HTR-8/SVneo (cell line): Measurements from ENCODE around the gene CBR3.

Experiments
- DNase-seq: peaks from one replicate; pipeline ENCODE4 v3.0.0; 2011; ENCODE audit warnings: low spot score, mixed read lengths; ENCODE audit not compliant: insufficient read length
- FAIRE-seq: peaks from 2 replicates; lab custom pipeline; 2011; peaks lifted over from hg19 to GRCh38; lab: Jason Lieb, UNC

CBR3 gene

GRCh38 chr21:36175771-36176565 is 41.1 kb downstream of the CBR3 start:
- DNase-seq (no peak), FAIRE-seq (no peak)

GRCh38 chr21:36178349-36178748 is 43.5 kb downstream of the CBR3 start:
- FAIRE-seq, result no peak
- DNase-seq, result no peak

DNA sequence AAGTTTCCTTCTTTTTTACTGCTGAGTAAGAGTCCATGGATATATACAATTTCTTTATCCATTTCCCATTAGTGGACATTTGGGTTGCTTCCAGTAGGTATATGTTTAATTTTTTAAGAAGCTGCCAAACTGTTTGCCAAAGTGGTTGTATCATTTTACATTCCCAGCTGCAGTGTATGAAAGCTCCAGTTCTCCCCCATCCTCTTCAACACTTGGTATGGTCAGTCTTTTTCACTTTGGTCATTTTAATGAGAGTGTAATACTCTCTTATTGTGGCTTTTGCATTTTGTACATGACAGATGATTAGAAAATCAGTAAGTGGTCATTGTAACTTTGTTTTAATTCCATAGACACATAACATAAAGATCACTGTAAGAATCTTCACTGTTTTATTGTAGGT is 44.3 kb downstream of the CBR3 start:
- FAIRE-seq, result no peak
- DNase-seq, result no peak

- FAIRE-seq, result no peak
- no peak for DNase-seq
These were observed 46.1 kb downstream of the CBR3 start for GRCh38 chr21:36180963-36181362.

GRCh38 chr21:36183144-36183795 is 48.4 kb downstream of the CBR3 start:
- DNase-seq (no peak), FAIRE-seq (peak; percentile 68)

GRCh38 chr21:36184545-36184944 is 49.7 kb downstream of the CBR3 start:
- DNase-seq (no peak), FAIRE-seq (no peak)

DNA sequence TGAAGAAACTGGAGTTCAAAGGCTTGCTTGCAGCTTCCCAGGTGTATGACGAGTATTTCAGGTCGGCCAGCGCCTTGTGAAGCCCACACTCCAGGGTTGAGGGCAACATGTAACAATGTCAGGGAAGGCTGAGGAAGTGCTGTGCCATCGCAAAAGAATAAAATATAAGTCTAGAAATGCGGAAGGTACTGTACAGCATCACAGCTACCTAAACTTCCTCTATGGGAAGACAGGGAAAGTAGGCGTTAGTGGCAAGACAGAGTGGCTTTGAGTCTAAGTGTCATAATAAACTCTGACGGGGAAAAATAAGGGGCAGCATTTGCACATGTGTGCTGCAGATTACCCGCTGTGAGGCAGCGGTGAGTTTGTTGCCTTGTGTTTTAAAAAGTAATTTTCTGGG is 50.6 kb downstream of the CBR3 start:
- FAIRE-seq (no peak), DNase-seq (no peak)

DNA sequence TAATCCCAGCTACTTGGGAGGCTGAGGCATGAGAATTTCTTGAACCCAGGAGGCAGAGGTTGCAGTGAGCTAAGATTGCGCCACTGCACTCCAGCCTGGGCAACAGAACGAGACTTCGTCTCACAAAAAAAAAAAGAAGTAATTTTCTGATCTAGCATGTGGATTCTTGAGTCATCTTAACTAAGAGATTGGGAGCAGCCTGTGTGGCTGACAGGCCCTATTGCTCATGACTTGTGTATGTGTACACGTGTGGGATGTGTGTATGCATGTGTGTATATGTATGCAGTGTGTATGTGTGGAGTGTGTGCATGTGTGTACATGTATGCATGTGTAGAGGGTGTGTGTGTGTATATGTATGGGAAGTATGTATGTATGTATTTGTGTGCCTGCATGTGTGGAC is 51.2 kb downstream of the CBR3 start:
- FAIRE-seq (peak; percentile 66), DNase-seq (no peak)

DNA sequence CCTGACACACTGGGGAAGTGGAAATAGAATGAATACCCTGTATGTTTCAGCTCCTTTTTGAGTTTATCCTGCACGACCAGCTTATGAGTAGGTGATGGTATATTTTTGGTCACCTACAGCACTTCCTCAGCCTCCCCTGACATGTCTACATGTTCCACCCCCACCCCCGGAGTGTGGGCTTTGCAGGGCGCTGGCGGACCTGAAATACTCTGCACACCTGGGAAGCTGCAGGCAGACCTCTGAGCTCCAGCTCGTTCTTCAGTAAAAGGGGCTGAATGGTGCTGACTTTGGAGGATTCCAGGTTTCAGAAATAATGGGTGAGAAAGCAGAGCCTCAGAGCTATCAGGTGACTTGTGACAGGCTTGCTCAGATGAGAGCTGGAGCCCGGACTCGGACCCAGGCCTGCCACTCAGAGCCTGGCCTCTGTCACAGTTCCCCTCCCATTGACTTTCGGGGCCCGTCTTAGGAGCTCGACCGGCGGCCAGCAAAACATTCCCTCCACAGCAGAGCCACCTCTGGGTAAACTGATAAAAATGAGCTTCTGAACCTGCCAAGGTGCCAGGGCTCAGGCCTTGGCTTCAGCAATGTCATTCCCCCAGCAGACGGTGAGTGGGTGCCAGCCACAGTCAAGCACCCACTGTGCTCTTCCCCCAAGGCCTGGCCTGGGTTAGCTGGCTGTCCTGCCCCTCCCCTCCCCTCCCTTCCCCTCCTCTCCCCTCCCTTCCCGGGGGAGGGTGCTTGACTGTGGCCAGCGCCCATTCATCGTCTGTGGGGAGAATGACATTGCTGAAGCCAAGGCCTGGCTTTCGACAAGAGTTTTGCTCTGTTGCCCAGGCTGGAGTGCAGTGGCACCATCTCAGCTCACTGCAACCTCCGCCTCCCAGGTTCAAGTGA is 51.9 kb downstream of the CBR3 start:
- DNase-seq (no peak), FAIRE-seq (no peak)

- DNase-seq (no peak), FAIRE-seq (no peak)
These were observed 53.3 kb downstream of the CBR3 start for GRCh38 chr21:36188081-36188681.

DNA sequence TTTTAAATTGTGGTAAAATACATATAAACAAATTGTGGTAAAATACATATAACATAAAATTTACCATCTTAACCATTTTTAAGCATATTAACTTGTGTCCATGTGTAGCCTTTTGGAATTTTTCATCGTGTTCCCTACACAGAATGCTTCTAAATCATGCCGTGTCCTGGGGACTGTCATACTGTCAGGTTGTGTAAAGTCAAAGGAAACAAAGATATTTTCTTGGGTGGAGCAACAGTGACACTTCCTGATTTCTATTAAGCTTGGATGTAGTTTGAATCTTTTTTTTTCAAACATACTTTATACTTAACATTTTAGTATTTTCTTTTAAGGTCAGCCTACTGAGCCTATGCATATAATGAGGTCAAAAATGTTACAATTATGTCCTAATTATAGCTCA is 54.1 kb downstream of the CBR3 start:
- FAIRE-seq, result no peak
- no peak for DNase-seq

GRCh38 chr21:36190736-36191135 is 55.9 kb downstream of the CBR3 start:
- DNase-seq, result no peak
- no peak for FAIRE-seq

DNA sequence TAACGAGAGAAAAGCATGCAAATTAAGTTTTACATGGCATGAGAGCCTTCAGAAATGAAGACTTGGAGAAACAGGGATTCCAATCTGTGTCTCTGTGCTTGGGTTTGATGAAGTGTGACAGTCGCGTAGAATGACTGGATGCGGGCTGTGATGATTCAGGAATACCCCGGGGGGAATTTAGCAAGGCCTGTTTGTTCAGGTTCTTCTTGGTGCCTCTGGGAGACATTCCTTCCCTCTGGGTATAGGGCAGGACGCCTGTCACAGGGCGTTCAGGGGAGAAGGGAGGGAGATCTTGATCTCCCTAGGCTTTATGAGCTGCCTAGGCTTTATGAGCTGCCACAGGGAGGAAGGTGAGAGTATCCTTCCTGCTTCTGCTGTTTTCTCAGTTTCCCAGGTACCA is 58.3 kb downstream of the CBR3 start:
- FAIRE-seq, result no peak
- DNase-seq, result peak; percentile 43

- DNase-seq (no peak), FAIRE-seq (no peak)
These were observed 59.1 kb downstream of the CBR3 start for GRCh38 chr21:36194024-36194423.

GRCh38 chr21:36195613-36196012 is 60.7 kb downstream of the CBR3 start:
- DNase-seq (no peak), FAIRE-seq (no peak)
